K562 (cell line): ENCODE results near the gene STRA8.

Source experiments
- CXXC5 ChIP-seq: fragments of 250-450 bp; sonication (Bioruptor Pico); IDR thresholded peaks from 2 replicates; pipeline ENCODE4 v1.8.0; 2022; ENCODE audit warnings: inconsistent platforms, mild to moderate bottlenecking, moderate library complexity
- EP300 ChIP-seq: IDR thresholded peaks from 2 replicates; pipeline ENCODE4 v1.6.1; 2012; ENCODE audit warnings: low read length, improper control_type of control experiment

DNA sequence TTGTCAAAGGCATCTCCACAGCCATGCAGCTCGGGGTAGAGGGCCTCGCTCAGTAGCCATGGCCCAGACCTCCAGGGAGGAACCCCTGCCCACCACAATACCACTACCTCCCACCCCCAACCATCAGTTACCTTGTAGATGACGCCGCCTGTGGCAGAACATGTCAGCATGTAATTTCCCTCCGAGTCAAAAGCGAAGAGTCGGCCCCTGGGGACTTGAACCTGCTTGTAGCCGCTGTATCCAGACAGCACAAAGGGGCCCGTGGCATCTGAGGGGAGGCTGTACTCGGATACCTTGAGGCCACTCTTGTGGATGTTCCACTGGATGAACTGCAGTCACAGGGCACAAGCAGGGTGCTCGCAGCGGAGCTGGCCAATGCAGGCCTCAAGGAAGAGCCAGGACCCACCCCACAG is 46.8 kb upstream of the STRA8 start:
- TF ChIP-seq CXXC5 (CRISPR knock-in tag) (no peak), EP300 (no peak)
